Spleen (tissue), 7 donors: ENCODE results near the gene FCSK.

Experiments used
- POLR2A ChIP-seq, 3 donors: fragments of 450-650 bp; IDR thresholded peaks; one replicate each; pipeline ENCODE4 v1.5.1; 2017; ENCODE audit warnings: antibody characterized with exemption in 3 of 3, mild to moderate bottlenecking in 1 of 3
- POLR2AphosphoS5 ChIP-seq, 3 donors: sonication (generic); formaldehyde crosslinking; IDR thresholded peaks; one replicate each; pipeline ENCODE4 v1.5.1; 2017; ENCODE audit warnings: antibody characterized with exemption in 3 of 3
- TF ChIP-seq, protein P1 (sequence below), 11 experiments: fragments of 200-600 bp in 7 of 11; fragments of 450-650 bp in 4 of 11; sonication (generic) in 4 of 11; IDR thresholded peaks in 8 of 11; conservative IDR thresholded peaks in 3 of 11; 1 replicate in 7 of 11; 2 replicates in 4 of 11; pipeline versions ENCODE4 v1.4.0 to v1.8.0; 2016 to 2021; ENCODE audit warnings: antibody characterized with exemption in 11 of 11, inconsistent platforms in 4 of 11, mild to moderate bottlenecking in 1 of 11
- donor health status: DM: no; HTN: no; CAD: no; lungs with moderate emphysema.
- donor health status: DM: no; HTN: no; CAD: no.
- donor health status: DM: no; HTN: no; CAD: no.

GRCh38 chr16:70481929-70482536 is 27.6 kb downstream of the FCSK start:
- TF ChIP-seq, protein P1, sequence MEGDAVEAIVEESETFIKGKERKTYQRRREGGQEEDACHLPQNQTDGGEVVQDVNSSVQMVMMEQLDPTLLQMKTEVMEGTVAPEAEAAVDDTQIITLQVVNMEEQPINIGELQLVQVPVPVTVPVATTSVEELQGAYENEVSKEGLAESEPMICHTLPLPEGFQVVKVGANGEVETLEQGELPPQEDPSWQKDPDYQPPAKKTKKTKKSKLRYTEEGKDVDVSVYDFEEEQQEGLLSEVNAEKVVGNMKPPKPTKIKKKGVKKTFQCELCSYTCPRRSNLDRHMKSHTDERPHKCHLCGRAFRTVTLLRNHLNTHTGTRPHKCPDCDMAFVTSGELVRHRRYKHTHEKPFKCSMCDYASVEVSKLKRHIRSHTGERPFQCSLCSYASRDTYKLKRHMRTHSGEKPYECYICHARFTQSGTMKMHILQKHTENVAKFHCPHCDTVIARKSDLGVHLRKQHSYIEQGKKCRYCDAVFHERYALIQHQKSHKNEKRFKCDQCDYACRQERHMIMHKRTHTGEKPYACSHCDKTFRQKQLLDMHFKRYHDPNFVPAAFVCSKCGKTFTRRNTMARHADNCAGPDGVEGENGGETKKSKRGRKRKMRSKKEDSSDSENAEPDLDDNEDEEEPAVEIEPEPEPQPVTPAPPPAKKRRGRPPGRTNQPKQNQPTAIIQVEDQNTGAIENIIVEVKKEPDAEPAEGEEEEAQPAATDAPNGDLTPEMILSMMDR (IDR thresholded peaks at IDR 0.05 in 8 of 11, conservative IDR thresholded peaks at IDR 0.05 in 3 of 11), result no peak
- TF ChIP-seq POLR2AphosphoS5 (IDR thresholded peaks at IDR 0.05), result no peak
- TF ChIP-seq POLR2A (IDR thresholded peaks at IDR 0.05), result no peak
